MM.1S (cell line): ENCODE measurements around the gene ZSCAN12.
"Not testable (repeated sequence)": the region's sequence is repeated elsewhere in the genome, so short reads cannot be mapped to it uniquely, and the experiment has no call there.

Source experiments
- DNase-seq: peaks from one replicate; pipeline ENCODE4 v3.0.0-alpha.2; 2015
- H2AFZ ChIP-seq: fragments of 300-600 bp; sonication (generic); 2 replicates; pipeline ENCODE4 v1.6.0; 2016; ENCODE audit warnings: antibody characterized with exemption, low read length
- H3F3A ChIP-seq: fragments of 300-600 bp; sonication (generic); 2 replicates; pipeline ENCODE4 v1.6.1; 2016; ENCODE audit warnings: mild to moderate bottlenecking, antibody characterized with exemption, low read length, moderate library complexity, mixed read lengths; ENCODE audit not compliant: insufficient read depth
- H3K27ac ChIP-seq: fragments of 300-600 bp; sonication (generic); 2 replicates; pipeline ENCODE4 v1.5.1; 2016; ENCODE audit warnings: mild to moderate bottlenecking, low read length
- H3K27me3 ChIP-seq: fragments of 300-600 bp; sonication (generic); replicated peaks from 2 replicates; pipeline ENCODE4 v1.6.0; 2016; ENCODE audit warnings: low read length; ENCODE audit not compliant: insufficient read depth
- H3K36me3 ChIP-seq: fragments of 300-600 bp; sonication (generic); replicated peaks from 2 replicates; pipeline ENCODE4 v1.6.1; 2016; ENCODE audit warnings: mild to moderate bottlenecking, low read length, mixed read lengths; ENCODE audit not compliant: insufficient read depth
- H3K4me1 ChIP-seq: fragments of 300-600 bp; sonication (generic); 2 replicates; pipeline ENCODE4 v1.6.1; 2016; ENCODE audit warnings: low read length, mixed read lengths
- H3K4me2 ChIP-seq: fragments of 300-600 bp; sonication (generic); 2 replicates; pipeline ENCODE4 v1.6.0; 2016; ENCODE audit warnings: low read depth, low read length
- H3K4me3 ChIP-seq: fragments of 300-600 bp; sonication (generic); 2 replicates; pipeline ENCODE4 v1.5.1; 2016; ENCODE audit warnings: low read length, mixed read lengths
- H3K79me2 ChIP-seq: fragments of 300-600 bp; sonication (generic); 2 replicates; pipeline ENCODE4 v1.6.1; 2016; ENCODE audit warnings: mixed run types, low read length, mixed read lengths
- H3K9ac ChIP-seq: fragments of 300-600 bp; sonication (generic); 2 replicates; pipeline ENCODE4 v1.6.1; 2016; ENCODE audit warnings: low read length, mixed read lengths
- H3K9me2 ChIP-seq: fragments of 300-600 bp; sonication (generic); replicated peaks from 2 replicates; pipeline ENCODE4 v1.6.1; 2016; ENCODE audit warnings: mild to moderate bottlenecking, low read length, mixed read lengths; ENCODE audit not compliant: insufficient read depth
- H3K9me3 ChIP-seq: fragments of 300-600 bp; sonication (generic); replicated peaks from 2 replicates; pipeline ENCODE4 v1.6.1; 2016; ENCODE audit warnings: mild to moderate bottlenecking, low read length, mixed read lengths; ENCODE audit not compliant: insufficient read depth
- H4K20me1 ChIP-seq: fragments of 300-600 bp; sonication (generic); 2 replicates; pipeline ENCODE4 v1.6.1; 2016; ENCODE audit warnings: mild to moderate bottlenecking, low read length, moderate library complexity, mixed read lengths; ENCODE audit not compliant: insufficient read depth
- CTCF ChIP-seq: fragments of 300-600 bp; sonication (generic); IDR thresholded peaks from 2 replicates; pipeline ENCODE4 v1.5.1; 2016; ENCODE audit warnings: antibody characterized with exemption, low read length, mixed read lengths
- EZH2 ChIP-seq: fragments of 300-600 bp; sonication (generic); optimal IDR thresholded peaks from 2 replicates; pipeline ENCODE3; 2017; ENCODE audit warnings: low read depth, mild to moderate bottlenecking, antibody characterized with exemption, low read length, mixed read lengths
- EZH2phosphoT487 ChIP-seq: fragments of 300-600 bp; sonication (generic); IDR thresholded peaks from 2 replicates; pipeline ENCODE4 v1.6.1; 2018; ENCODE audit warnings: antibody characterized with exemption, low read length

Gene ZSCAN12

GRCh38 chr6:28446818-28447511, 47.4 kb upstream of the ZSCAN12 start:
- H3K9me2 ChIP-seq = no peaks in the 10 kb centered on the region
- H3K36me3 ChIP-seq = no peaks in the 10 kb centered on the region
- no peaks in the 10 kb centered on the region for H4K20me1 ChIP-seq
- H2AFZ ChIP-seq = no peak overlapping the region
- H3K4me3 ChIP-seq = peak overlapping the region; percentile 42; the same call in 1 of the 2 replicates
- 0 out of 2 replicates have a peak overlapping the region, but pooled peaks have one; percentile 12 for H3K4me2 ChIP-seq
- H3K9ac ChIP-seq = no peak overlapping the region
- no peaks in the 10 kb centered on the region for H3K27me3 ChIP-seq
- no peaks in the 10 kb centered on the region for H3F3A ChIP-seq
- no peak for TF ChIP-seq EZH2
- no peak for TF ChIP-seq CTCF
- no peak for TF ChIP-seq EZH2phosphoT487
- no peaks in the 10 kb centered on the region for H3K4me1 ChIP-seq
- no peaks in the 10 kb centered on the region for H3K9me3 ChIP-seq
- no peak overlapping the region for H3K27ac ChIP-seq
- DNase-seq = no peak
- H3K79me2 ChIP-seq = no peaks in the 10 kb centered on the region

- not testable (repeated sequence) for DNase-seq
Observed at GRCh38 chr6:28444759-28445158, 45.2 kb upstream of the ZSCAN12 start.

GRCh38 chr6:28443112-28443773, 43.7 kb upstream of the ZSCAN12 start, which contains the start of gene ZSCAN23:
Gene ZSCAN23 (minus strand): TSS chr6:28443491. CDS start chr6:28436266, 7,225 bp downstream.
- H3K27ac ChIP-seq = peak within 1 kb of the TSS; percentile 63; the same call in 1 of the 2 replicates
- peak within 1 kb of the TSS; percentile 73 for H3K9ac ChIP-seq
- H3K4me3 ChIP-seq = peak within 1 kb of the TSS; percentile 80

More at GRCh38 chr6:28444759-28445158, 45.2 kb upstream of the ZSCAN12 start:
- H3K4me3 ChIP-seq, H3K79me2 ChIP-seq, H3K4me1 ChIP-seq, H4K20me1 ChIP-seq, H3K9me2 ChIP-seq, H3K27ac ChIP-seq, H3K4me2 ChIP-seq, H3K9ac ChIP-seq, H3K9me3 ChIP-seq, H3F3A ChIP-seq, H3K36me3 ChIP-seq, H3K27me3 ChIP-seq, H2AFZ ChIP-seq: not testable (repeated sequence)

More at GRCh38 chr6:28443112-28443773, 43.7 kb upstream of the ZSCAN12 start, which contains the start of gene ZSCAN23:
- peak; percentile 90 for DNase-seq
- Histone ChIP-seq H3K9me2 (no peaks in the 10 kb centered on the region), H3K79me2 (no peaks in the 10 kb centered on the region), H3F3A (no peaks in the 10 kb centered on the region), H3K4me1 (no peaks in the 10 kb centered on the region), H2AFZ (peak within 1 kb of the TSS; percentile 94), H3K27me3 (no peaks in the 10 kb centered on the region), H3K9me3 (no peaks in the 10 kb centered on the region), H3K36me3 (no peaks in the 10 kb centered on the region), H3K4me2 (peak within 1 kb of the TSS; percentile 74), H4K20me1 (no peaks in the 10 kb centered on the region)
- TF ChIP-seq EZH2phosphoT487 (no peak), CTCF (no peak), EZH2 (no peak)
